ENCODE measurements around the gene DHRS7B.

GRCh38 chr17:21161498-21162393, 35.0 kb downstream of the DHRS7B start:
- TF ChIP-seq MAX (IDR thresholded peaks at IDR 0.05): peak; percentile 49
- TF ChIP-seq CTCF (IDR thresholded peaks at IDR 0.05; ENCODE audit: low read depth, low read length, missing input control): no peak
- TF ChIP-seq TAF1 (conservative IDR thresholded peaks at IDR 0.05): no peak
- peak; percentile 70 for TF ChIP-seq YY1 (IDR thresholded peaks at IDR 0.05)
- TF ChIP-seq SP1 (IDR thresholded peaks at IDR 0.05): no peak
- TF ChIP-seq ATF3 (IDR thresholded peaks at IDR 0.05): no peak
- TF ChIP-seq JUND (IDR thresholded peaks at IDR 0.05): peak in 1 of 2 donors; percentile 48
- TF ChIP-seq HNF4G (IDR thresholded peaks at IDR 0.05): no peak
- no peak for TF ChIP-seq FOXA2 (IDR thresholded peaks at IDR 0.05)
- TF ChIP-seq NR2F2 (IDR thresholded peaks at IDR 0.05): no peak
- TF ChIP-seq RAD21 (IDR thresholded peaks at IDR 0.05): peak in 1 of 2 donors; percentile 6
- TF ChIP-seq GABPA (IDR thresholded peaks at IDR 0.05 in 1 of 2, conservative IDR thresholded peaks at IDR 0.05 in 1 of 2): no peak
- no peak for TF ChIP-seq ZBTB33 (IDR thresholded peaks at IDR 0.05)
- peak; percentile 17 for TF ChIP-seq REST (IDR thresholded peaks at IDR 0.05)

Measured in liver (tissue), 3 donors.